ENCODE data around the gene ARHGEF3. TPM values are rescaled to one million over a fixed set of nuclear protein-coding genes. Genes with fewer than 3 reads are reported as not detected.

The ARHGEF3 gene
- total RNA-seq, 1 donor from 2014 or later: 72.2 TPM

DNA sequence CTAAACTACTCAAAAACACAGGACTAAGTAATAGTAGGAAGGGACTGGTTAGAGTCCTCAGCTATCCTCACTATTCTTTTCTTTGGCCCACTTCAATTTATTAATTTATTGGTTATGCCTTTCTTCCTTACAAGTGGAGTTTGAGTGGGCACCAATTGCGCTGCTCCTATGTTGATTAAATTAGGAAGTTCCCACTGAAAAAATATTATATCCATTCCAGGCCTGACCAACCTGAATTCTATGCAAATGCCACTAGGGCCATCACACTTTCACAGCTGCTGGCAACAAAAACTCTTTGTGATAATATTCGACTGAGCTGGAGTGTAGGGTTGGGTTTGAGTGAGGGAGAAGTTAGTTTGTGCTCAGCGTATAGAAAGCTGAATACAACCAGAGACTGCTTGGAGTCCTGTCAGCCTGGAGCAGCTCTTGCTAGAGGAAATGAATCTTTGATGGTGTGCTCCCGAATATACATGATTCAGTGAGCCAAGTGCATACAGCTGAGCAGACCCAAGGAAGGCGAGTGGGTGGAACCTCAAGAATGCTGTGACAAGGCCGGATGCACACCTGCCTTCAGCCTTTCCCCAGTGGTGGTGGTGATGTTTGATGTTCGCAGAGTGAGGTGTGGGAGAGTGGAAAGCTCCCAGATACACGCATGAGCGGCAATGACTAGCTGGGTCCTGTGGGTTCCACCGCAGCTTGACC, 1.5 kb downstream of the ARHGEF3 start:
- Mint-ChIP-seq H3K4me1 (ENCODE audit: low read depth) (peaks cover 40% of the 10 kb centered on the region), H3K36me3 (ENCODE audit: insufficient read depth) (peaks cover 3% of the 10 kb centered on the region), H3K4me3 (ENCODE audit: low read depth) (peak overlapping the region; percentile 94), H3K9me3 (ENCODE audit: low read depth) (no peaks in the 10 kb centered on the region), H3K27me3 (no peaks in the 10 kb centered on the region), H3K27ac (peak overlapping the region; percentile 95)
- TF ChIP-seq, protein P1, sequence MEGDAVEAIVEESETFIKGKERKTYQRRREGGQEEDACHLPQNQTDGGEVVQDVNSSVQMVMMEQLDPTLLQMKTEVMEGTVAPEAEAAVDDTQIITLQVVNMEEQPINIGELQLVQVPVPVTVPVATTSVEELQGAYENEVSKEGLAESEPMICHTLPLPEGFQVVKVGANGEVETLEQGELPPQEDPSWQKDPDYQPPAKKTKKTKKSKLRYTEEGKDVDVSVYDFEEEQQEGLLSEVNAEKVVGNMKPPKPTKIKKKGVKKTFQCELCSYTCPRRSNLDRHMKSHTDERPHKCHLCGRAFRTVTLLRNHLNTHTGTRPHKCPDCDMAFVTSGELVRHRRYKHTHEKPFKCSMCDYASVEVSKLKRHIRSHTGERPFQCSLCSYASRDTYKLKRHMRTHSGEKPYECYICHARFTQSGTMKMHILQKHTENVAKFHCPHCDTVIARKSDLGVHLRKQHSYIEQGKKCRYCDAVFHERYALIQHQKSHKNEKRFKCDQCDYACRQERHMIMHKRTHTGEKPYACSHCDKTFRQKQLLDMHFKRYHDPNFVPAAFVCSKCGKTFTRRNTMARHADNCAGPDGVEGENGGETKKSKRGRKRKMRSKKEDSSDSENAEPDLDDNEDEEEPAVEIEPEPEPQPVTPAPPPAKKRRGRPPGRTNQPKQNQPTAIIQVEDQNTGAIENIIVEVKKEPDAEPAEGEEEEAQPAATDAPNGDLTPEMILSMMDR (IDR thresholded peaks at IDR 0.05; ENCODE audit: unreplicated experiment): no peak
- no peak for DNase-seq (ENCODE audit: low spot score, unreplicated experiment)

DNA sequence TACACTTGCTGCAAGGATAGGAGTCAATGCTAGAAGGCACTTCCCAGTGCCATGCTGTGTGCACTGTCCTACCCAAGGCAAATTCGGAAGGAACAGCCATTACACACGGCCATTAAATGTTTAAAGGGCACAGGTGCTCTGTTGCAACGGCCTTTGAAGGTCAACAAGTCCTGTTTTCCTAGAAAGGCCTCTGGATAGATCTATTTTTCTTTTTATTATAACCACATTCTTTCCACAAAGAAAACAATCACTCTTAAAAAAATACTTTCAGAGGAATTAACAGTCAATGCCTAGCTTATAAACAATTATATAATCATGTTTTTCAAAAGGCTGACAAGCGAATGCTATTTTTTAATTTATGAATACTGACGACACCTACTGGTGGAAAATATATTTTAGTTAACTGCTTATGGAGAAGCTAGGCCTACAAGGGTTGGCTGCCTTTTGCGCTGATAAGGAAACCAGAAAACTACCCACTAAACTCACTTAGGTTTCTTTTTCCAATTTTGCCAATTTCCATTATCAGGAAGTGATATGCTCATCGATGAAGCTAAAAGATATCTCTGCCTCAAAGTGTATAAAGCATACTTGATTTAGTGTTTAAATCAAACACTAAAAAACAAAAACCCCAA, 2.4 kb downstream of the ARHGEF3 start:
- H3K9me3 Mint-ChIP-seq (ENCODE audit: low read depth): no peaks in the 10 kb centered on the region
- H3K4me1 Mint-ChIP-seq (ENCODE audit: low read depth): peaks cover 39% of the 10 kb centered on the region
- TF ChIP-seq, protein P1 (IDR thresholded peaks at IDR 0.05; ENCODE audit: unreplicated experiment): peak; percentile 77
- H3K36me3 Mint-ChIP-seq (ENCODE audit: insufficient read depth): peaks cover 5% of the 10 kb centered on the region
- no peak for DNase-seq (ENCODE audit: low spot score, unreplicated experiment)
- no peaks in the 10 kb centered on the region for H3K27me3 Mint-ChIP-seq
- H3K4me3 Mint-ChIP-seq (ENCODE audit: low read depth): peak overlapping the region; percentile 94
- H3K27ac Mint-ChIP-seq: peak overlapping the region; percentile 92

DNA sequence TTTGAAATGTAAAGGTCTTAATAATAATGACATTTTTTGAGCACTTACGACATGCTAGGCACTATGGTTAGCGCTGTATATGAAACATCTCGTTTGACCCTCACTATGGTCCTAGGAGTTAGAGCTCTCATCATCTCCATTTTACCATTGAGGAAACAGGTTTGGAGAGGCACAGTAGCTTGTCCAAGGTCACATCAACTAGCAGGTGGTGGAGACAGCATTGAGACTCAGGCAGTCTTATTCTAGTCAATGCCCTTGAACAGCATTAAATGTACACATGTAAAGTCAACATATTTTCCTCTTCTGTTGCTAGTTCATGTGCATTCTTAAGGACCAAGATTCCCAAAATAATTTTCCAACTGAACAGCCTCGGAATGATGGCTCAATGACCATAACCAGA, 4.8 kb downstream of the ARHGEF3 start:
- no peak for DNase-seq (ENCODE audit: low spot score, unreplicated experiment)
- Mint-ChIP-seq H3K4me3 (ENCODE audit: low read depth) (peak overlapping the region; percentile 44), H3K9me3 (ENCODE audit: low read depth) (peaks cover 3% of the 10 kb centered on the region), H3K4me1 (ENCODE audit: low read depth) (peaks cover 43% of the 10 kb centered on the region), H3K27me3 (no peaks in the 10 kb centered on the region), H3K27ac (peak overlapping the region; percentile 67), H3K36me3 (ENCODE audit: insufficient read depth) (peaks cover 13% of the 10 kb centered on the region)
- TF ChIP-seq, protein P1 (IDR thresholded peaks at IDR 0.05; ENCODE audit: unreplicated experiment): no peak

DNA sequence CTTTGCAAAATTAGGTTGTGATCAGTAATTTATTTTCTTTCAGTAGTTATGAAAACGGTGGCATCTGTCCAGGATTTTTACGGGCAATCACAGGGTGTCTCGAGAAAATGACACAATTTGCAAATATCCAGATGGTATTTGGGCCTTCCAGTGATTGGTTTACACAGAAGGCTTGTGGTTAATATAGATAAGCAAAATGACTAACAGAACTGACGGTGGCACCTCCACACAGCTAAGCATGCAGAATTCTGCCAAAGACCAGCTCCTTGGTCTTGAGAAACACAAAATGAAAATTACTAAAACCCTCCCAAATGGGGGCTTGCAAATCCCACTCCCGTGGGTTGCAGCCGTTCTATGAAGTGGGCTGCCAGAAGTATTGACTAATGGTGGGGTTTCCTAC, 5.5 kb downstream of the ARHGEF3 start:
- no peak for DNase-seq (ENCODE audit: low spot score, unreplicated experiment)
- Mint-ChIP-seq H3K9me3 (ENCODE audit: low read depth) (peaks cover 3% of the 10 kb centered on the region), H3K4me1 (ENCODE audit: low read depth) (peaks cover 47% of the 10 kb centered on the region), H3K27me3 (no peaks in the 10 kb centered on the region), H3K4me3 (ENCODE audit: low read depth) (no peak overlapping the region), H3K27ac (no peak overlapping the region), H3K36me3 (ENCODE audit: insufficient read depth) (peaks cover 13% of the 10 kb centered on the region)
- TF ChIP-seq, protein P1 (IDR thresholded peaks at IDR 0.05; ENCODE audit: unreplicated experiment): no peak

DNA sequence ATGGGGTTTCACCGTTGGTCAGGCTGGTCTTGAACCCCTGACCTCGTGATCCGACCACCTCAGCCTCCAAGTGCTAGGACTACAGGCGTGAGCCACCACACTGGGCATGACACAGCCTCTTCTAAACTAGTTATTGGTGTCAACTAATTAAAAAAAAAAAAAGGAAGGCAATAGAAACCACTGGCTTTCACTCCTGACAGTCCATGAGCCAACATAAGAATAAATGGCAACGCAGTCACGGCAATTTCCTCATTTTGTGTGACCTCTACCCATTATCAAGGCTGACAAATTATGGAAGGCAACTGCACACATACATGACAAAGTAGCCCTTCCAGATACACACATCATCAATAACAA, 5.9 kb downstream of the ARHGEF3 start:
- no peak for DNase-seq (ENCODE audit: low spot score, unreplicated experiment)
- Mint-ChIP-seq H3K4me1 (ENCODE audit: low read depth) (peaks cover 51% of the 10 kb centered on the region), H3K9me3 (ENCODE audit: low read depth) (peaks cover 3% of the 10 kb centered on the region), H3K27ac (no peak overlapping the region), H3K36me3 (ENCODE audit: insufficient read depth) (peaks cover 13% of the 10 kb centered on the region), H3K27me3 (no peaks in the 10 kb centered on the region), H3K4me3 (ENCODE audit: low read depth) (no peak overlapping the region)
- TF ChIP-seq, protein P1 (IDR thresholded peaks at IDR 0.05; ENCODE audit: unreplicated experiment): no peak
